ENCODE measurements around the gene LTO1. TPM values are rescaled to one million over a fixed set of nuclear protein-coding genes. Genes with fewer than 3 reads are reported as not detected.

Gene LTO1
- total and polyA plus RNA-seq, 2 of the 13 experiments (the other 11 are each of a cell fraction or from before 2014, with no cell fraction given): 11.8 to 15.0 TPM

- TF ChIP-seq ZBTB26 (CRISPR knock-in tag; IDR thresholded peaks at IDR 0.05; ENCODE audit: borderline replicate concordance): no peak
- TF ChIP-seq ZNF33A (CRISPR knock-in tag; IDR thresholded peaks at IDR 0.05; ENCODE audit: borderline replicate concordance): peak; percentile 81; the same call in 1 of the 2 replicates
- TF ChIP-seq ZNF883 (CRISPR knock-in tag; IDR thresholded peaks at IDR 0.05; ENCODE audit: not compliant biosample characterization): peak; percentile 13
- no peak for TF ChIP-seq ZNF850 (CRISPR knock-in tag; conservative IDR thresholded peaks at IDR 0.05)
- TF ChIP-seq ZHX2 (IDR thresholded peaks at IDR 0.05; ENCODE audit: low read depth): no peak; the same call in 1 of the 2 replicates
- no peak for TF ChIP-seq ZHX2 (CRISPR knock-in tag; IDR thresholded peaks at IDR 0.05; ENCODE audit: borderline replicate concordance)
- peak; percentile 80; the same call in 1 of the 2 replicates for TF ChIP-seq KDM1A (CRISPR knock-in tag; IDR thresholded peaks at IDR 0.05)
- TF ChIP-seq MXD3 (CRISPR knock-in tag; IDR thresholded peaks at IDR 0.05): peak; percentile 67; the same call in 1 of the 2 replicates
- peak; percentile 70 for TF ChIP-seq ERF (CRISPR knock-in tag; IDR thresholded peaks at IDR 0.05)
- TF ChIP-seq PRPF4 (IDR thresholded peaks at IDR 0.05; ENCODE audit: low read depth, low read length, poor library complexity, severe bottlenecking): no peak
- no peak for TF ChIP-seq REL (CRISPR knock-in tag; conservative IDR thresholded peaks at IDR 0.05)
- TF ChIP-seq STAG1 (CRISPR knock-in tag; IDR thresholded peaks at IDR 0.05): no peak
- TF ChIP-seq JUND (CRISPR knock-in tag; IDR thresholded peaks at IDR 0.05): peak; percentile 24; the same call in 1 of the 2 replicates
- TF ChIP-seq BCLAF1 (IDR thresholded peaks at IDR 0.05): no peak
- 0 out of 2 replicates have a peak, but pooled peaks have one; percentile 35 for TF ChIP-seq FLYWCH1 (CRISPR knock-in tag; IDR thresholded peaks at IDR 0.05)
- TF ChIP-seq POGK (CRISPR knock-in tag; conservative IDR thresholded peaks at IDR 0.05): no peak; the same call in 1 of the 2 replicates
Observed at GRCh38 chr11:69674886-69675714, at the start of gene LTO1 (continued).

Measured in HepG2 (cell line).